ENCODE measurements around the gene TSR3. TPM values are rescaled to one million over a fixed set of nuclear protein-coding genes. Genes with fewer than 3 reads are reported as not detected.

TSR3 gene
- total and polyA plus RNA-seq, 9 donors: 6.3 to 74.6 (median 40.7) TPM

DNA sequence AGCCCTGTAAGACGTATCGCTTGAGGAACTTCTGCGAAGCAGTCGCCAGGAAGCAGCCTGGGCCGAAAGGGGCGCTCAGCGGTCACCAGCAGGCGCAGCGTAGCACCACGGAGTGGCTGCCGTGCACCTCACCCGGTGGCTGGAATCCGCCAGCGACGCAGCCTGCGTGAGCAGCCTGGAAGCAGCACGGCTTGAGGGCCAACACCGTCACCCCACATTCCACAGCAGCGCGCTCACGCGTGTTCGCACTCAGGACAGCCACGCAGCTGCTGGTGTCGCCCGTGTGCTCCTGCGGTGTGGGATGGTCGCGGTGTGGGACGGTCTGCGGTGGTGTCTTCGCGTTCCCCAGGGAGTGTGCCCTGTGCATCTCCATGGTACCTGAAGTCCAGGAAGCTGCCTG is 32.6 kb downstream of the TSR3 start:
- Histone ChIP-seq H3K36me3 (no peaks in the 10 kb centered on the region), H3K4me1 (ENCODE audit: insufficient read depth) (peaks cover 2% of the 10 kb centered on the region), H3K27me3 (no peaks in the 10 kb centered on the region), H3K9me3 (no peaks in the 10 kb centered on the region), H3K4me3 (no peak overlapping the region), H3K27ac (no peak overlapping the region)
- TF ChIP-seq EP300 (IDR thresholded peaks at IDR 0.05): no peak
- TF ChIP-seq, protein P1, sequence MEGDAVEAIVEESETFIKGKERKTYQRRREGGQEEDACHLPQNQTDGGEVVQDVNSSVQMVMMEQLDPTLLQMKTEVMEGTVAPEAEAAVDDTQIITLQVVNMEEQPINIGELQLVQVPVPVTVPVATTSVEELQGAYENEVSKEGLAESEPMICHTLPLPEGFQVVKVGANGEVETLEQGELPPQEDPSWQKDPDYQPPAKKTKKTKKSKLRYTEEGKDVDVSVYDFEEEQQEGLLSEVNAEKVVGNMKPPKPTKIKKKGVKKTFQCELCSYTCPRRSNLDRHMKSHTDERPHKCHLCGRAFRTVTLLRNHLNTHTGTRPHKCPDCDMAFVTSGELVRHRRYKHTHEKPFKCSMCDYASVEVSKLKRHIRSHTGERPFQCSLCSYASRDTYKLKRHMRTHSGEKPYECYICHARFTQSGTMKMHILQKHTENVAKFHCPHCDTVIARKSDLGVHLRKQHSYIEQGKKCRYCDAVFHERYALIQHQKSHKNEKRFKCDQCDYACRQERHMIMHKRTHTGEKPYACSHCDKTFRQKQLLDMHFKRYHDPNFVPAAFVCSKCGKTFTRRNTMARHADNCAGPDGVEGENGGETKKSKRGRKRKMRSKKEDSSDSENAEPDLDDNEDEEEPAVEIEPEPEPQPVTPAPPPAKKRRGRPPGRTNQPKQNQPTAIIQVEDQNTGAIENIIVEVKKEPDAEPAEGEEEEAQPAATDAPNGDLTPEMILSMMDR (IDR thresholded peaks at IDR 0.05): no peak
- no peak for TF ChIP-seq POLR2A (IDR thresholded peaks at IDR 0.05)
- no peak for DNase-seq
- 88 to 91% (median 89%) methylated on average over 33 of the region's 33 CpGs for WGBS, 3 donors
- intact Hi-C loops (cut with DNase I): no loop called here

DNA sequence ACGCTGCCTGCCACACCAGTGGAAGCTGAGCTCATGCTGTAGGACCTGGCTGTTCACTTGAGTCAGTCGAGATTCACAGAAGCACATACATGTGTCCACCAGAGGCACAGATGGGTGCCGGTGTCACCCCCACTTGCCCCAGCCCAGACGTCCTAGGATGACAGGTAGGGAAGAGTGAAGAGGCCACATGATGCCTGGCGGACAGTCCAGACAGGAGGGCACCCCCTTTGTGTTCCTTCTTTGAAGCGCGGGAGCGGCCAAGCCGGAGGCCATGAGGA is 33.5 kb downstream of the TSR3 start:
- TF ChIP-seq, protein P1 (IDR thresholded peaks at IDR 0.05): no peak
- TF ChIP-seq POLR2A (IDR thresholded peaks at IDR 0.05) (no peak), EP300 (IDR thresholded peaks at IDR 0.05) (no peak)
- intact Hi-C loops (cut with DNase I): no loop called here

DNA sequence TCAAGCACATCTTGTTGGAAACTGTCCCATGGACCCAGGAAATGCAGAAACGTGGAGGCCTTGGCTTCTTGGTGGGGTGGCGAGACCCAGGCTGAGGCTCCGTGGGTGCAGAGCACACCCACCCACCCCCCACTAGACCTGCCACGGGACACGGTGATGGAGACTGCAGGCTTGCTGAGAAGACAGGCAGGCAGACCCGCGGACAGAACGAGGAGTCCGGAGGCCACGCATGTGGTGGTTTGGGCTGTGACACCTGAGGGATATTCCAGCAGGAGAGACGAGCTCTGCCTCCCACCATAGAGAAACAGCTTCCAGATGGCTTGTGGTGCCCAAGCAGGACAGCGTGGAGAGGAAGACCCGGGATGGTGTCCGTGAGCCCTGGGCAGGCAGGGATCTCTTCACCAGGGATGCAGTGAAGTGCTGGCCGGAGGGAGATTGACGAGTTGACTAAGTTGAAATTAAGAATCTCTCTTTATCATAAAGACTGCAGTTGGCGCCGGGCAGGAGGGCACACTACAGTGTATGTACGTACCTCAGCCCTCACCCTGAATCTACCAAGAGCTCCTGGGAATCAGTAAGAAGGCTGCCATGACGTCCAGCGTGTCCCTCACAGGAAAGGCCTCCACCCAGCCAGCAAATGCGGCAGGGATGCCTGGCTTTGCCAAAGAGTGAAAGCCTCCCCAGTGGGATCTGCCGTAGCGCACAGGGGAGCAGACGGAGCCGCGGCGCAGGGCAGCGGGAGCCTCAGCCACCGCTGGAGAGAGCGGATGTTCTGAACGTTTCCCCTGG is 34.0 kb downstream of the TSR3 start:
- no peak overlapping the region for H3K27ac ChIP-seq
- TF ChIP-seq EP300 (IDR thresholded peaks at IDR 0.05): no peak
- DNase-seq: no peak
- peaks cover 11% of the 10 kb centered on the region for H3K4me1 ChIP-seq (ENCODE audit: insufficient read depth)
- H3K4me3 ChIP-seq: no peak overlapping the region
- H3K9me3 ChIP-seq: no peaks in the 10 kb centered on the region
- 79 to 82% (median 81%) methylated on average over 27 to 32 of the region's 32 CpGs for WGBS, 3 donors
- no peaks in the 10 kb centered on the region for H3K27me3 ChIP-seq
- H3K36me3 ChIP-seq: no peaks in the 10 kb centered on the region
- intact Hi-C loops (cut with DNase I): no loop called here

More for the DNA sequence above, 33.5 kb downstream of the TSR3 start:
- Histone ChIP-seq H3K36me3 (no peaks in the 10 kb centered on the region), H3K4me1 (ENCODE audit: insufficient read depth) (peaks cover 7% of the 10 kb centered on the region), H3K27ac (no peak overlapping the region), H3K27me3 (no peaks in the 10 kb centered on the region), H3K4me3 (no peak overlapping the region), H3K9me3 (no peaks in the 10 kb centered on the region)
- no peak for DNase-seq
- 74 to 79% (median 75%) methylated on average over 9 of the region's 9 CpGs for WGBS, 3 donors

DNA sequence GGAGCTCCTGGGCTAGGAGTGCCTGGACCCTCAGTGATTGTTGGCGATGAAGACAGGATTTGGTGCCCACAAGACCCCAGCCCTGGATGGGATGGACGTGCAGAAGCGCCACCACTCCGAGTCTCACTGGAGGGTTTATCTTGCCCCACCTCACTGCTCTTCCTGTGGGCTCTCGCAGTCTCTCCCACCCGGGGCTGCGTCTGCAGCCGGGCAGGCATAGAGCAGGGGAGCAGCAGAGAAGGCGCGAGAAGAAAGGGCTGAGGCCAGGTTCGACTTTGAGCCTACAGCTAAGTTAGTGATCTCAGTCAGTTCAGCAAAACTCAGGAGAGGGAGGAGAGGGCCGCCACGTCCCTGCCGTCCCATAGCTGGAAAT is 35.7 kb downstream of the TSR3 start:
- TF ChIP-seq, protein P1 (IDR thresholded peaks at IDR 0.05): no peak
- TF ChIP-seq POLR2A (IDR thresholded peaks at IDR 0.05) (no peak), EP300 (IDR thresholded peaks at IDR 0.05) (no peak)
- peaks cover 24% of the 10 kb centered on the region for H3K4me1 ChIP-seq (ENCODE audit: insufficient read depth)
- H3K36me3 ChIP-seq: no peaks in the 10 kb centered on the region
- H3K27me3 ChIP-seq: no peaks in the 10 kb centered on the region
- 78 to 85% (median 81%) methylated on average over 14 of the region's 14 CpGs for WGBS, 3 donors
- no peak overlapping the region for H3K4me3 ChIP-seq
- no peak for DNase-seq
- intact Hi-C loops (cut with DNase I): no loop called here
- H3K27ac ChIP-seq: no peak overlapping the region
- H3K9me3 ChIP-seq: no peaks in the 10 kb centered on the region

All from ovary (tissue), 9 donors.